IPS-18a (cell line): ENCODE data around the gene SLC9C1.

Experiments used
- H3K27ac ChIP-seq: one replicate; pipeline ENCODE4 v1.5.1; 2013; ENCODE audit warnings: low read length
- H3K27me3 ChIP-seq: one replicate; pipeline ENCODE4 v1.6.1; 2013; ENCODE audit warnings: mild to moderate bottlenecking, low read length; ENCODE audit not compliant: control insufficient read depth, insufficient read depth
- H3K36me3 ChIP-seq: one replicate; pipeline ENCODE4 v1.6.1; 2013; ENCODE audit warnings: low read depth, low read length; ENCODE audit not compliant: control insufficient read depth
- H3K4me1 ChIP-seq: one replicate; pipeline ENCODE4 v1.6.1; 2013; ENCODE audit warnings: low read depth, low read length; ENCODE audit not compliant: control insufficient read depth
- H3K4me3 ChIP-seq: one replicate; pipeline ENCODE4 v1.5.1; 2013; ENCODE audit warnings: low read length
- H3K9ac ChIP-seq: one replicate; pipeline ENCODE4 v1.6.1; 2013; ENCODE audit warnings: mild to moderate bottlenecking, low read length, moderate library complexity
- H3K9me3 ChIP-seq: one replicate; pipeline ENCODE4 v1.6.1; 2013; ENCODE audit warnings: low read depth, low read length; ENCODE audit not compliant: control insufficient read depth

Gene SLC9C1

GRCh38 chr3:112128843-112129727 is 164.9 kb downstream of the SLC9C1 start:
- no peak overlapping the region for H3K4me3 ChIP-seq
- H3K4me1 ChIP-seq: peaks cover 36% of the 10 kb centered on the region

GRCh38 chr3:112127522-112128494 is 166.2 kb downstream of the SLC9C1 start:
- H3K9me3 ChIP-seq: no peaks in the 10 kb centered on the region
- H3K36me3 ChIP-seq: no peaks in the 10 kb centered on the region
- H3K4me3 ChIP-seq: no peak overlapping the region
- no peak overlapping the region for H3K27ac ChIP-seq
- H3K9ac ChIP-seq: no peak overlapping the region
- no peaks in the 10 kb centered on the region for H3K27me3 ChIP-seq
- H3K4me1 ChIP-seq: peaks cover 36% of the 10 kb centered on the region

More at GRCh38 chr3:112128843-112129727, 164.9 kb downstream of the SLC9C1 start:
- H3K27ac ChIP-seq: no peak overlapping the region
- H3K27me3 ChIP-seq: no peaks in the 10 kb centered on the region
- no peaks in the 10 kb centered on the region for H3K36me3 ChIP-seq
- no peak overlapping the region for H3K9ac ChIP-seq
- H3K9me3 ChIP-seq: no peaks in the 10 kb centered on the region

- no peaks in the 10 kb centered on the region for H3K27me3 ChIP-seq
- H3K36me3 ChIP-seq: no peaks in the 10 kb centered on the region
- H3K9me3 ChIP-seq: no peaks in the 10 kb centered on the region
- peak overlapping the region; percentile 24 for H3K9ac ChIP-seq
- H3K27ac ChIP-seq: peak overlapping the region; percentile 72
- H3K4me3 ChIP-seq: no peak overlapping the region
- H3K4me1 ChIP-seq: peaks cover 36% of the 10 kb centered on the region
Measured at GRCh38 chr3:112126511-112126911, 167.5 kb downstream of the SLC9C1 start.

GRCh38 chr3:112124907-112125607 is 169.0 kb downstream of the SLC9C1 start:
- H3K4me1 ChIP-seq: peaks cover 36% of the 10 kb centered on the region
- no peaks in the 10 kb centered on the region for H3K9me3 ChIP-seq
- no peak overlapping the region for H3K4me3 ChIP-seq
- H3K27ac ChIP-seq: no peak overlapping the region
- H3K9ac ChIP-seq: no peak overlapping the region
- H3K27me3 ChIP-seq: no peaks in the 10 kb centered on the region
- H3K36me3 ChIP-seq: no peaks in the 10 kb centered on the region

- no peak overlapping the region for H3K27ac ChIP-seq
- no peak overlapping the region for H3K9ac ChIP-seq
- no peaks in the 10 kb centered on the region for H3K36me3 ChIP-seq
- no peak overlapping the region for H3K4me3 ChIP-seq
- H3K4me1 ChIP-seq: peaks cover 26% of the 10 kb centered on the region
- no peaks in the 10 kb centered on the region for H3K27me3 ChIP-seq
- H3K9me3 ChIP-seq: no peaks in the 10 kb centered on the region
Measured at GRCh38 chr3:112123548-112123947, 170.5 kb downstream of the SLC9C1 start.

GRCh38 chr3:112122870-112123269 is 171.1 kb downstream of the SLC9C1 start:
- peaks cover 26% of the 10 kb centered on the region for H3K4me1 ChIP-seq
- no peak overlapping the region for H3K4me3 ChIP-seq
- H3K9me3 ChIP-seq: no peaks in the 10 kb centered on the region
- no peak overlapping the region for H3K9ac ChIP-seq
- no peaks in the 10 kb centered on the region for H3K27me3 ChIP-seq
- H3K36me3 ChIP-seq: no peaks in the 10 kb centered on the region
- H3K27ac ChIP-seq: no peak overlapping the region

- peaks cover 16% of the 10 kb centered on the region for H3K4me1 ChIP-seq
- H3K27me3 ChIP-seq: no peaks in the 10 kb centered on the region
- no peak overlapping the region for H3K9ac ChIP-seq
- no peak overlapping the region for H3K27ac ChIP-seq
- no peak overlapping the region for H3K4me3 ChIP-seq
- H3K9me3 ChIP-seq: no peaks in the 10 kb centered on the region
- peaks cover 3% of the 10 kb centered on the region for H3K36me3 ChIP-seq
Measured at GRCh38 chr3:112121577-112122547, 172.2 kb downstream of the SLC9C1 start.

- Histone ChIP-seq H3K4me1 (no peaks in the 10 kb centered on the region), H3K36me3 (peaks cover 8% of the 10 kb centered on the region), H3K9ac (no peak overlapping the region), H3K4me3 (no peak overlapping the region), H3K9me3 (no peaks in the 10 kb centered on the region), H3K27me3 (no peaks in the 10 kb centered on the region), H3K27ac (no peak overlapping the region)
Measured at GRCh38 chr3:112119962-112120836, 173.8 kb downstream of the SLC9C1 start.

- peaks cover 15% of the 10 kb centered on the region for H3K36me3 ChIP-seq
- H3K4me1 ChIP-seq: no peaks in the 10 kb centered on the region
- H3K4me3 ChIP-seq: no peak overlapping the region
Measured at GRCh38 chr3:112117841-112118571, 176.0 kb downstream of the SLC9C1 start.

More at GRCh38 chr3:112117841-112118571, 176.0 kb downstream of the SLC9C1 start:
- Histone ChIP-seq H3K9ac (no peak overlapping the region), H3K27ac (no peak overlapping the region), H3K9me3 (no peaks in the 10 kb centered on the region), H3K27me3 (no peaks in the 10 kb centered on the region)
